ENCODE results near the gene C3orf20. TPM values are rescaled to one million over a fixed set of nuclear protein-coding genes. Genes with fewer than 3 reads are reported as not detected.

The C3orf20 gene
- total RNA-seq, 1 donor from 2014 or later = 0.13 TPM

GRCh38 chr3:14789640-14790285 is 114.8 kb downstream of the C3orf20 start:
- Mint-ChIP-seq H3K9me3 (ENCODE audit: unreplicated experiment) (no peaks in the 10 kb centered on the region), H3K4me1 (ENCODE audit: unreplicated experiment) (peaks cover 13% of the 10 kb centered on the region), H3K36me3 (ENCODE audit: low read depth, unreplicated experiment) (no peaks in the 10 kb centered on the region), H3K4me3 (ENCODE audit: unreplicated experiment) (no peak overlapping the region), H3K27me3 (ENCODE audit: unreplicated experiment) (no peaks in the 10 kb centered on the region), H3K27ac (ENCODE audit: unreplicated experiment) (no peak overlapping the region)
- no peak for TF ChIP-seq CTCF (IDR thresholded peaks at IDR 0.05; ENCODE audit: unreplicated experiment)
- DNase-seq (ENCODE audit: low spot score) = no peak

GRCh38 chr3:14791343-14791945 is 116.5 kb downstream of the C3orf20 start:
- H3K27ac Mint-ChIP-seq (ENCODE audit: unreplicated experiment) = no peak overlapping the region
- H3K9me3 Mint-ChIP-seq (ENCODE audit: unreplicated experiment) = no peaks in the 10 kb centered on the region
- peak; percentile 79 for DNase-seq (ENCODE audit: low spot score)
- no peaks in the 10 kb centered on the region for H3K27me3 Mint-ChIP-seq (ENCODE audit: unreplicated experiment)
- H3K4me1 Mint-ChIP-seq (ENCODE audit: unreplicated experiment) = peaks cover 14% of the 10 kb centered on the region
- TF ChIP-seq CTCF (IDR thresholded peaks at IDR 0.05; ENCODE audit: unreplicated experiment) = peak; percentile 59
- H3K4me3 Mint-ChIP-seq (ENCODE audit: unreplicated experiment) = no peak overlapping the region
- H3K36me3 Mint-ChIP-seq (ENCODE audit: low read depth, unreplicated experiment) = no peaks in the 10 kb centered on the region

GRCh38 chr3:14792691-14793121 is 117.8 kb downstream of the C3orf20 start:
- no peak for TF ChIP-seq CTCF (IDR thresholded peaks at IDR 0.05; ENCODE audit: unreplicated experiment)
- H3K4me3 Mint-ChIP-seq (ENCODE audit: unreplicated experiment) = peak overlapping the region; percentile 51
- H3K36me3 Mint-ChIP-seq (ENCODE audit: low read depth, unreplicated experiment) = no peaks in the 10 kb centered on the region
- no peaks in the 10 kb centered on the region for H3K9me3 Mint-ChIP-seq (ENCODE audit: unreplicated experiment)
- H3K27me3 Mint-ChIP-seq (ENCODE audit: unreplicated experiment) = no peaks in the 10 kb centered on the region
- H3K27ac Mint-ChIP-seq (ENCODE audit: unreplicated experiment) = no peak overlapping the region
- DNase-seq (ENCODE audit: low spot score) = no peak
- H3K4me1 Mint-ChIP-seq (ENCODE audit: unreplicated experiment) = peaks cover 14% of the 10 kb centered on the region

GRCh38 chr3:14793126-14793857 is 118.4 kb downstream of the C3orf20 start:
- no peaks in the 10 kb centered on the region for H3K9me3 Mint-ChIP-seq (ENCODE audit: unreplicated experiment)
- no peak overlapping the region for H3K27ac Mint-ChIP-seq (ENCODE audit: unreplicated experiment)
- peak overlapping the region; percentile 51 for H3K4me3 Mint-ChIP-seq (ENCODE audit: unreplicated experiment)
- no peak for TF ChIP-seq CTCF (IDR thresholded peaks at IDR 0.05; ENCODE audit: unreplicated experiment)
- H3K4me1 Mint-ChIP-seq (ENCODE audit: unreplicated experiment) = peaks cover 14% of the 10 kb centered on the region
- H3K27me3 Mint-ChIP-seq (ENCODE audit: unreplicated experiment) = no peaks in the 10 kb centered on the region
- no peak for DNase-seq (ENCODE audit: low spot score)
- H3K36me3 Mint-ChIP-seq (ENCODE audit: low read depth, unreplicated experiment) = no peaks in the 10 kb centered on the region

GRCh38 chr3:14793858-14794234 is 118.9 kb downstream of the C3orf20 start:
- H3K27me3 Mint-ChIP-seq (ENCODE audit: unreplicated experiment) = no peaks in the 10 kb centered on the region
- no peaks in the 10 kb centered on the region for H3K9me3 Mint-ChIP-seq (ENCODE audit: unreplicated experiment)
- no peaks in the 10 kb centered on the region for H3K36me3 Mint-ChIP-seq (ENCODE audit: low read depth, unreplicated experiment)
- no peak for TF ChIP-seq CTCF (IDR thresholded peaks at IDR 0.05; ENCODE audit: unreplicated experiment)
- no peak overlapping the region for H3K4me3 Mint-ChIP-seq (ENCODE audit: unreplicated experiment)
- H3K27ac Mint-ChIP-seq (ENCODE audit: unreplicated experiment) = no peak overlapping the region
- no peak for DNase-seq (ENCODE audit: low spot score)
- H3K4me1 Mint-ChIP-seq (ENCODE audit: unreplicated experiment) = peaks cover 14% of the 10 kb centered on the region
